WTC11 (cell line): ENCODE data around the gene CHID1.

ENCODE experiments used
- ETV6 ChIP-seq: sonication (generic); formaldehyde crosslinking; IDR thresholded peaks from 2 replicates; pipeline ENCODE4 v1.8.1; 2022; ENCODE audit warnings: mild to moderate bottlenecking, missing genetic modification reagents
- JUN ChIP-seq: sonication (generic); formaldehyde crosslinking; IDR thresholded peaks from 2 replicates; pipeline ENCODE4 v1.8.0; 2023; ENCODE audit warnings: mild to moderate bottlenecking, missing genetic modification reagents
- ZNF121 ChIP-seq: sonication (generic); formaldehyde crosslinking; IDR thresholded peaks from 2 replicates; pipeline ENCODE4 v1.8.0; 2023; ENCODE audit warnings: missing genetic modification reagents
- TF ChIP-seq, protein P1 (sequence below): sonication (generic); formaldehyde crosslinking; IDR thresholded peaks from 2 replicates; pipeline ENCODE4 v1.8.1; 2023; ENCODE audit warnings: mild to moderate bottlenecking, missing genetic modification reagents, moderate library complexity

DNA sequence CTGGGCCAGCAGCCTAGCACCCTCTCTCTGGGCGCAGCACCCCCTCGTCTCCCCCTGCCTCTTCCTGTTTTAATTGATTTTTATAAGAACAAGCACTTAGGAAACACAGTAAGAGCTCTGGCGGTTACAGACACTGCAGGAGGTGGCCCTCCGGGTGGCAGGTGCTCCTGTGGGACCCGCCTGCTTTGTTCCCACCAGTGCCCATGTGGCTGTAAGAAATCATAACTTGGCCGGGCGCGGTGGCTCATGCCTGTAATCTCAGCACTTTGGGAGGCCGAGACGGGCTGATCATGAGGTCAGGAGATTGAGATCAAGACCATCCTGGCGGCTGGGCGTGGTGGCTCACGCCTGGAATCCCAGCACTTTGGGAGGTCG lies 49.5 kb downstream of the CHID1 start:
- TF ChIP-seq, protein P1, sequence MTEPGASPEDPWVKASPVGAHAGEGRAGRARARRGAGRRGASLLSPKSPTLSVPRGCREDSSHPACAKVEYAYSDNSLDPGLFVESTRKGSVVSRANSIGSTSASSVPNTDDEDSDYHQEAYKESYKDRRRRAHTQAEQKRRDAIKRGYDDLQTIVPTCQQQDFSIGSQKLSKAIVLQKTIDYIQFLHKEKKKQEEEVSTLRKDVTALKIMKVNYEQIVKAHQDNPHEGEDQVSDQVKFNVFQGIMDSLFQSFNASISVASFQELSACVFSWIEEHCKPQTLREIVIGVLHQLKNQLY (CRISPR knock-in tag): no peak
- TF ChIP-seq ETV6: no peak
- TF ChIP-seq ZNF121 (CRISPR knock-in tag): no peak
- no peak for TF ChIP-seq JUN
